GM20431 (cell line): ENCODE results near the gene MRPL10.

Source experiments
- in situ Hi-C: fragments of 300-500 bp; cut with MseI, MboI; formaldehyde crosslinking; loops from one replicate; pipeline ENCODE4 v1.15.0; 2020; ENCODE audit warnings: low sequenced_read_pairs; ENCODE audit not compliant: unreplicated experiment

MRPL10 gene

GRCh38 chr17:47818002-47818695 lies 13.2 kb downstream of the MRPL10 start:
- in situ Hi-C loops = no loop called here

- in situ Hi-C loops = no loop called here
Measured at GRCh38 chr17:47816947-47817346, 14.4 kb downstream of the MRPL10 start.

- in situ Hi-C loops = no loop called here
Measured at GRCh38 chr17:47816111-47816735, 15.1 kb downstream of the MRPL10 start.

- in situ Hi-C loops = no loop called here
Measured at GRCh38 chr17:47815106-47815918, 16.0 kb downstream of the MRPL10 start.

DNA sequence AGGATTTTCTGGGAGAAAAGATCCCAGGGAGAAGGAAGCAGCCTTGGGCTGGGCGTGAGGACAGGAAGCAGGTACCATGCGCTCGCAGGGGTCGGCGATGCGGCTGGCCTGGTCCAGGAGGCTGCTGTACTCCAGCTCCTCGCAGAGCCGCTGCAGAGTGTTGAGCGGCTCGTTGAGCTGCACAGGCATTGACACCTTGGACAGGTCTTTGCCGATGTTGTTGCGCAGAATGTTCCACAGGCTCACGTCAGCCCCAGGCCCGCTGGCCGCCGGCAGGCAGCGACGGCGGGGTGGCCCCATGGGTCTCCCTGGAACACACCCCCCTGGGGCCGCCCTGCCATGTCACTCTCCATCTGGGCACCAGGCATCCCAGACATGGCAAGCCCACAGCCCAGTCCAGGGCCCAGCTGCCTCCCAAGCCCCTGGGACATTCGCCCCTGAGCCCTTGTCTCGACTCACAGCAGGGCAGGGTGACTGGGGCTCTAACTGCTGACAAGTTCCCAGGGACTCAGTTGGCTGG lies 17.8 kb downstream of the MRPL10 start:
- in situ Hi-C loops = no loop called here

DNA sequence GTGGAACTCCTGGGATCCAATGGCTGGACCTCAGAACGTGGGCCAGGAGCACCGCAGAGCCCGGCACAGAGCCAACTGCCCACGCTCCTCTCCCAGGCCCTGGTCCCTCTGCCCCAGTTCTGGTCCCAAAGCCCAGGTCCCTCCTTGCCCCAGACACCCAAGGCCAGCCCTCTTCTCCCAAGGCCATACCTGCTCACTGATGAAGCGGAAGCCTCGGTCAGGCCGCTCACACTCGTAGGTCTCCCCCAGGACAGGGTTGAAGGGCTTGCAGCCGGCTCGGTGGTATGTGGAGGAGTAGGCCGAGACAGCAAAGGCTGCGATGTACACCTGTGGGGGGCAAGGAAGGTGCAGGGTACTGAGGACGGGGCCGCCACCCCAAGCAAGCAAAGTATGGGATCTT lies 18.3 kb downstream of the MRPL10 start:
- in situ Hi-C loops = no loop called here

GRCh38 chr17:47812146-47812920 lies 19.0 kb downstream of the MRPL10 start:
- in situ Hi-C loops = no loop called here

DNA sequence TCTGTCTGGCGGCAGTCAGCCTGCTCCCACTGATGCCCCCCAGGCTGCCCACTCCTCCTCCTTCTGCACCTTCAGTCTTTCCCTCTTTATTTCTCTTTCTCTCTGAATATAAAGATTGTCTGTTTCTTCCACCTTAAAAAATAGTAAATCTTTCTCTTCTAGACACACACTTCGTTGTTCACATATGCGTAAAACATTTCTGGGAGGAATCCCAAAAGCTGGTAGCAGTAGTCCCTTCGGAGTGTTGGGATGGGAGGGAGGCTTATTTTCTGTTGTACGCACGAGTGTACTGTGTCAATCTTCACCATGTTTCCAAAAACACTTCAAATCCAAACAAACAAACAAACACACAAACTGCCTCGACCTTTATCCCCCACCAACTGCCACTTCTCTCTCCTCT lies 19.6 kb downstream of the MRPL10 start:
- in situ Hi-C loops = no loop called here

DNA sequence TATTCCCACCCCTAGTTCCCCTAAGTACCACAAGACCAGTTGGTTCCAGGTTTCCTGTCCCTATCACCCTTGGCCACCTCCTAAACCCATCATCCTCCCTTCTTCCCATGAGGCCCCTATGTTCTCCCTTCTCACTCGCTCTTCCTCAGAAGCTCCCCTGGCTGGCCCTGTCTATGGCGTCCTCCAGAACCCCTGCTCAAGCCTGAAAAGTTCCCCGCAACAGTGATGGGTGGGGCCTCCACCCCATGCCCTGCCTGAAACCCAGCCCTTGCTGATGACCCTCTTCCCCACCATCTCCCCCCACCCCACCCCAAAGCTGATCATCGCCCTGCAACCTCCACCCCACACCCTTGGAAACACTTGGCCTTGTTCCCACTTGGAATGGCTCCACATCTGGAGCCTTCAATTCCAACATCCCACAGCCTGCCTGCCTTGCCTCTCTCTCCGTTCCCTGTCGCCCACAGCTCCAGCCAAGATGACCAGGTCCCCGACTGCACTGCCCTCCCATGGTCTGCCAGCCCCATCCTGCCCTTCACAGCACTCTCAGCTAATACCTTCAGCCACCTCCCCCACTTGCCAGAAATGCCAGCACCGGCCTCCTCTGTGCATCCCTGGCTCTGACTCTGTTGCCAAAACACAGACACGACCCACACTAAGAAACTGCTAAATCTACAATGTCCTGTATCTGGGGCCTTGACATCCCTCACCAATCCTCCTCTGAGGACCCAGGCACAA lies 20.3 kb downstream of the MRPL10 start:
- in situ Hi-C loops = no loop called here

DNA sequence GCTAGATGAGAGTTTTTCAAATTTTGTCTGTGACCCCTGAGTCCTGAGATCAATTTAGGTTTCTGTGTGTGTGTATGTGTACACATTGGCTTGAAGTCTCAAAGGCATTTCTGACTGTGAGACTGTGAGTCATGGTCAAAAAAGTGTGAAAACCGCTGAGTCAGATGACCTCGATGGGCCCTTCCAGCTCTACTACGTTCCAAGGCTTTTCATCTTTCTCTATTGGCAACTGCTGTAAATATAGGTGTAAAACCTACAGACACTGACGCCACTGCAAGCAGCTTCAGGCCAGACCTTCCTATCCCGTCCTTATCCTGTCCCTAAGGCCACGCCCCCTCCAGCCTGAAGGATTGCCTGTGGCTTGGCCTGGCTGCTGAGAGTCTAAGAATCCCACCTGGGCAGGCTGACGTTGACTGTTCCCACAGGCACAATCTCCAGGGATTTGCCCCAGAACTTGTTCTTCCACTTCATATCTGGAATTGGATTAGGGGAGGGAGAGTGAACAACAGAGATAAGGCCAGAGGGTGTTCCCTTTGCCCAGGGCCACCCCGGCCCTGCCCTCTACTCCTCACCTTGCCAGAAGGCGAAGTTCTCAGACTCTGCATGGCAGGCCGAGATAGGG lies 21.0 kb downstream of the MRPL10 start:
- in situ Hi-C loops = no loop called here

DNA sequence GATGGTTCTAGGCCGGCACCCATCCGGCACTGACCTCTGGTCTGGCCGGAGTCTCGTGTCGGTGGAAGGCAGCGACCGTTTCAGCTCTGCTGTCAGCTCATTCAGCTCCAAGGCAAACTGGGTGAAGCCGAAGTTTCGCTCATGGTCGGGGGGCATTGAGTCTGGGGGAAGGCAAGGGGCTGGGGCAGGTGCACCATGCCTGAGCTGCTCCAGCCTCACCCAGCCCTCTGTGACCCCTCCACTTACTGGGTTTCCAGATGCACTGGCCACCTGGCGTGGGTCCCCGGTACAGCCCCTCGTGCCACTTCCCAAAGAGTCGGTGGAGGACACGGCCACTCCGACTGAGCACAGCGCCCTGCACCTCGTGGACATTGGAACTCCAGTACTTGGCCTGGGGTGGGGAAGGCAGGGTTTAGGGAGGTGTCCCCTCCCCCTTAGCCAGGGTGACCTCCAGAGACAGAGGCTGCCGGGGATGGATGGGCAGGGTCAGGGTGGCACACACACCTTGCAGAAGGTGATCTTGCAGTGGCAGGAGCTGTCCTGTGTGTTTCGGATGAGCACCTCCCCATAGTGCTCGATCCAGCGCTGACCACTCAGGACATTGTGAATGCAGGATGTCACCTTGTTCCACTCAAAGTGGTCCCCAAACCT lies 22.4 kb downstream of the MRPL10 start:
- in situ Hi-C loops = no loop called here

GRCh38 chr17:47808036-47808829 lies 23.1 kb downstream of the MRPL10 start:
- in situ Hi-C loops = no loop called here

DNA sequence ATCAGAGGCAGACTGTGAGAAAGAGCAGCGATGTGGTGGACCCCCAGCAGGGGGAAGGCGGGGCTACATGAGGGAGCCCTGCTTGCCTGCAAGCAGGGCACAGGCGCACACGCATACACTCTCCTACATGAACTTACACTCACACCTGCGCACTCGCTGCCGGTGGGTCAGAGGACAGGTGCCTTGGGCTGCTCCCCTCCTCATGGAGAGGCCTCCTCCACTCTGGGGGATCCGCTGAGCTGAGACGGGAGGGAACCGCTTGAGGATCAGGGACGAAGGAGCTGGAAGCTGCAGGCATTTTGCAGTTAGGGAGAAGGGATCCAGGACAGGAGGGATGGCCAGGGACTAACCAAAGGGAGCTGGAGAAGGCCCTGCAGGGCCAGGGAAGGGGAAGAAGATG lies 23.9 kb downstream of the MRPL10 start:
- in situ Hi-C loops = no loop called here

DNA sequence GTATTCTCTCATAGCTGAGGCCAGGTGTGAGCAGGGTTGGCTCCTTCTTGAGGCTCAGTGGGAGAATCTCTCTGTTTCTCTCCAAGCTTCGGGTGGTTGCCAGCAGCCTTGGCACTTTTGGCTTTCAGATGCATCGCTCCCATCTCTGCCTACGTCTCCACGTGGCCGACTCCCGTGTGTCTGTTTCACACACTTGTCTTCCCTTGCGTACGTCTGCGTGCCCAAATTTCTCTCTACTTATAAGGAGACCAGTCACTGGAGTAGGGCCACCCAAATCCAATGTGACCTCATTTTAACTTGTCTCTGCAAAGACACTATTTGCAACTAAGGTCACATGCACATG lies 24.5 kb downstream of the MRPL10 start:
- in situ Hi-C loops = no loop called here

DNA sequence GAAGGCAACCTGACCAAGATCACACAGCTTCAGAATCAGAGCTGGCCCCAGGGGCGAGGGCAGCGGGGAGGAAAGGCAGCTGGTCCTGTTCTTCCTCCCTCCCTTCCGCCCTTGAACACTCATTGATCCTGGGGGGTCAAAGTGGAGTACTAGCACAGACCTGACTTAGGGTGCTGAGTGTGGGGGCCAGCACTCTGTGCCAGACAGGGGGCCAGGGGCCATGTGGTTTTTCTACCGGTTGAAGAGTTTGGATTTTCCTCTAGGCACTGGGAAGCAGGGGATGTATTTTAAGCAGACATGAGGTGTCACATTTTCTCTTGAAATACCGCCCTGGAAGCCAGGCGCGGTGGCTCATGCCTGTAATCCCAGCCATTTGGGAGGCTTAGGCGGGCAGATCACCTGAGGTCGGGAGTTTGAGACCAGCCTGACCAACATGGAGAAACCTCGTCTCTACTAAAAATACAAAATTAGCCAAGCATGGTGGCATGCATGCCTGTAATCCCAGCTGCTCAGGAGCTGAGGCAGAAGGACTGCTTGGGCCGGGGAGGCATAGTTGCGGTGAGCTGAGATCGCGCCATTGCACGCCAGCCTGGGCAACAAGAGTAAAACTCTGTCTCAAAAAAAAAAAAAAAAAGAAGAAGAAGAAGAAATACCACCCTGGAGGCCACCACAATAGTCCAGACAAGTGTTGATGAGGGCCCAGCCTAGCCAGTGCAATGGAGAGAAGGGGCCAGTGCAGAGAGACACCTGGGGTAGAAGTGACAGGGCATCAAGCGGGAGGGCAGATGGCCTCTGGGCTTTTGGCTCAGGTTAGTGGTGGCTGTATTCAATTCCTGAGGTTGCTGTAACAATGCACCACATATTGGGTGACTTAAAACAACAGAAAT lies 25.1 kb downstream of the MRPL10 start:
- in situ Hi-C loops = no loop called here

DNA sequence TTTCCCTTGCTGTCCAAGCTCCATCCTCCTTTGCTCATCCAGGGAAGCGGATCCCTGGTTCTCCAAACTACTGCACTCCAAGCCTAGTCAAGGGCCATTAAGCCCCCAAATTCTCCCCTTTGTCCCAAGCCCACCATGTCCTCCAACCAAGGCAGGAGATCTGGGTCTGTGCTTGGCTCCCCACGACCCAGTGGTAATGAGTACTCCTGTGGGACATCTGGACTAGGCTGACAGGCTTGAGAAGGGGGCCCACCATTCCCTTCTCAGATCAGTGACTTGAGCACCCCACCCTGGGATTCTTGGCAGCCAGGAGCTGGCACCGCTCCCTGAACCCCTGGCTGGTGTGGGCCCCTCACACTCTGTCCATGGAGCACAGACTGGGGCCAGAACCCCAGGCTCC lies 26.9 kb downstream of the MRPL10 start:
- in situ Hi-C loops = no loop called here

- in situ Hi-C loops = no loop called here
Measured at GRCh38 chr17:47803751-47804150, 27.6 kb downstream of the MRPL10 start.
